ENCODE measurements around the gene MYL3.

The MYL3 gene

GRCh38 chr3:46849686-46850467 is 13.4 kb downstream of the MYL3 start:
- DNase-seq (ENCODE audit: low spot score): no peak

- DNase-seq (ENCODE audit: low spot score): no peak
Measured at GRCh38 chr3:46849045-46849631, 14.1 kb downstream of the MYL3 start.

- no peak for DNase-seq (ENCODE audit: low spot score)
Measured at GRCh38 chr3:46848271-46849044, 14.8 kb downstream of the MYL3 start.

- DNase-seq (ENCODE audit: low spot score): no peak
Measured at GRCh38 chr3:46847744-46848143, 15.5 kb downstream of the MYL3 start.

GRCh38 chr3:46846624-46847542 is 16.4 kb downstream of the MYL3 start:
- no peak for DNase-seq (ENCODE audit: low spot score)

- peak; percentile 72 for DNase-seq (ENCODE audit: low spot score)
Measured at GRCh38 chr3:46845860-46846623, 17.2 kb downstream of the MYL3 start.

GRCh38 chr3:46845397-46845859 is 17.8 kb downstream of the MYL3 start:
- DNase-seq (ENCODE audit: low spot score): no peak

- DNase-seq (ENCODE audit: low spot score): no peak
Measured at GRCh38 chr3:46844881-46845312, 18.3 kb downstream of the MYL3 start.

- no peak for DNase-seq (ENCODE audit: low spot score)
Measured at GRCh38 chr3:46844397-46844796, 18.8 kb downstream of the MYL3 start.

GRCh38 chr3:46843508-46843907 is 19.7 kb downstream of the MYL3 start:
- DNase-seq (ENCODE audit: low spot score): no peak

- no peak for DNase-seq (ENCODE audit: low spot score)
Measured at GRCh38 chr3:46840491-46840890, 22.8 kb downstream of the MYL3 start.

- no peak for DNase-seq (ENCODE audit: low spot score)
Measured at GRCh38 chr3:46838301-46838700, 24.9 kb downstream of the MYL3 start.

- DNase-seq (ENCODE audit: low spot score): no peak
Measured at GRCh38 chr3:46835491-46835890, 27.8 kb downstream of the MYL3 start.

GRCh38 chr3:46835054-46835453 is 28.2 kb downstream of the MYL3 start:
- DNase-seq (ENCODE audit: low spot score): no peak

GRCh38 chr3:46833346-46834300 is 29.6 kb downstream of the MYL3 start:
- no peak for DNase-seq (ENCODE audit: low spot score)

- no peak for DNase-seq (ENCODE audit: low spot score)
Measured at GRCh38 chr3:46831841-46832240, 31.4 kb downstream of the MYL3 start.

- DNase-seq (ENCODE audit: low spot score): no peak
Measured at GRCh38 chr3:46831316-46831715, 31.9 kb downstream of the MYL3 start.

- no peak for DNase-seq (ENCODE audit: low spot score)
Measured at GRCh38 chr3:46830801-46831200, 32.4 kb downstream of the MYL3 start.

- DNase-seq (ENCODE audit: low spot score): peak; percentile 2
Measured at GRCh38 chr3:46829699-46830208, 33.5 kb downstream of the MYL3 start.

GRCh38 chr3:46825450-46825849 is 37.8 kb downstream of the MYL3 start:
- no peak for DNase-seq (ENCODE audit: low spot score)

Data from CD4-positive, alpha-beta T cell treated with Interleukin-15 for 4 hours (primary cell).